OCI-LY7 (cell line): Measurements from ENCODE around the gene PPM1G. TPM values are rescaled to one million over a fixed set of nuclear protein-coding genes. Genes with fewer than 3 reads are reported as not detected.

Source experiments
- BruUV-seq: library from RNA; stranded (reverse); fragments of 400-500 nt; replicated peaks from 2 replicates; lab custom pipeline; 2021; lab: Mats Ljungman, UMichigan
- CTCF ChIA-PET: fragments of 300-600 bp; sonication (Branson Sonifier 250); formaldehyde crosslinking; loops from one replicate; lab custom pipeline; 2022; ENCODE audit warnings: antibody characterized with exemption; ENCODE audit not compliant: unreplicated experiment; lab: Charles Lee
- POLR2A ChIA-PET: fragments of 300-600 bp; sonication (Branson Sonifier 250); formaldehyde crosslinking; loops from one replicate; lab custom pipeline; 2022; ENCODE audit warnings: antibody characterized with exemption; lab: Charles Lee
- DNase-seq: peaks from one replicate; pipeline ENCODE4 v3.0.0-alpha.2; 2015; ENCODE audit warnings: low spot score
- H2AFZ ChIP-seq: fragments of 200-600 bp; sonication (generic), shearing (Covaris generic); 2 replicates; pipeline ENCODE4 v1.6.1; 2014; ENCODE audit warnings: mild to moderate bottlenecking, antibody characterized with exemption, low read length, moderate library complexity
- H3K27ac ChIP-seq: fragments of 200-600 bp; sonication (generic); 2 replicates; pipeline ENCODE4 v1.5.1; 2014; ENCODE audit warnings: mixed run types, low read depth, mild to moderate bottlenecking, moderate library complexity, low read length, inconsistent platforms; ENCODE audit not compliant: poor library complexity, severe bottlenecking
- H3K36me3 ChIP-seq: fragments of 200-600 bp; sonication (generic); 2 replicates; pipeline ENCODE4 v1.6.1; 2014; ENCODE audit warnings: mild to moderate bottlenecking, antibody characterized with exemption, low read length, moderate library complexity, mixed read lengths; ENCODE audit not compliant: insufficient read depth
- H3K4me1 ChIP-seq: fragments of 200-600 bp; sonication (generic); 2 replicates; pipeline ENCODE4 v1.5.1; 2014; ENCODE audit warnings: mild to moderate bottlenecking, low read length; ENCODE audit not compliant: insufficient read depth, poor library complexity, severe bottlenecking
- H3K4me2 ChIP-seq: fragments of 200-600 bp; sonication (generic); 2 replicates; pipeline ENCODE4 v1.6.1; 2014; ENCODE audit warnings: mild to moderate bottlenecking, low read length
- H3K4me3 ChIP-seq: fragments of 200-600 bp; sonication (generic); 2 replicates; pipeline ENCODE4 v1.5.1; 2014; ENCODE audit warnings: mild to moderate bottlenecking, low read depth, low read length; ENCODE audit not compliant: poor library complexity, severe bottlenecking
- H3K79me2 ChIP-seq: fragments of 200-600 bp; sonication (generic); 2 replicates; pipeline ENCODE4 v1.6.1; 2016; ENCODE audit warnings: low read depth, mild to moderate bottlenecking, low read length, moderate library complexity, mixed read lengths; ENCODE audit not compliant: insufficient read depth
- H3K9me2 ChIP-seq: fragments of 200-600 bp; sonication (generic); 2 replicates; pipeline ENCODE4 v1.6.1; 2016; ENCODE audit warnings: mild to moderate bottlenecking, low read length, mixed read lengths; ENCODE audit not compliant: insufficient read depth
- H3K9me3 ChIP-seq: fragments of 200-600 bp; sonication (generic); 2 replicates; pipeline ENCODE4 v1.6.1; 2014; ENCODE audit warnings: mild to moderate bottlenecking, mixed run types, low read length, mixed read lengths
- H4K20me1 ChIP-seq: fragments of 200-600 bp; sonication (generic); 2 replicates; pipeline ENCODE4 v1.6.1; 2014; ENCODE audit warnings: mild to moderate bottlenecking, antibody characterized with exemption, low read length, moderate library complexity, mixed read lengths; ENCODE audit not compliant: insufficient read depth
- EZH2phosphoT487 ChIP-seq: fragments of 200-600 bp; sonication (generic); IDR thresholded peaks from 2 replicates; pipeline ENCODE4 v1.6.1; 2018; ENCODE audit warnings: low read depth, borderline replicate concordance, mild to moderate bottlenecking, mixed run types, antibody characterized with exemption, low read length, moderate library complexity, mixed read lengths
- intact Hi-C: fragments of 100-400 bp; cut with micrococcal nuclease; formaldehyde crosslinking; loops from one replicate; pipeline ENCODE4 v1.10.0; 2022; ENCODE audit not compliant: unreplicated experiment
- total RNA-seq, 2 experiments: library from RNA; depleted of rRNA in 1 of 2; stranded (reverse); fragments of >200 nt in 1 of 2; shearing (Covaris generic) in 1 of 2; gene quantifications; 2 replicates each; pipeline ENCODE4 v1.2.3, GENCODE V29; 2014 to 2022
- TF ChIP-seq, protein P1 (sequence below): fragments of 200-600 bp; sonication (generic); conservative IDR thresholded peaks from 2 replicates; pipeline ENCODE4 v1.5.1; 2014; ENCODE audit warnings: mild to moderate bottlenecking, antibody characterized with exemption, low read length, moderate library complexity, mixed read lengths

The PPM1G gene
- total RNA-seq, 2 experiments from 2014 or later = 101 to 147 TPM

GRCh38 chr2:27445615-27446014 lies 36.2 kb upstream of the PPM1G start:
- no peak for DNase-seq
- peaks cover 24% of the 10 kb centered on the region; the same call in 1 of the 2 replicates for H3K36me3 ChIP-seq
- H4K20me1 ChIP-seq = no peaks in the 10 kb centered on the region
- no peak overlapping the region for H3K27ac ChIP-seq
- no peak overlapping the region for H3K4me3 ChIP-seq
- H3K4me2 ChIP-seq = no peak overlapping the region
- H3K79me2 ChIP-seq = no peaks in the 10 kb centered on the region
- TF ChIP-seq, protein P1, sequence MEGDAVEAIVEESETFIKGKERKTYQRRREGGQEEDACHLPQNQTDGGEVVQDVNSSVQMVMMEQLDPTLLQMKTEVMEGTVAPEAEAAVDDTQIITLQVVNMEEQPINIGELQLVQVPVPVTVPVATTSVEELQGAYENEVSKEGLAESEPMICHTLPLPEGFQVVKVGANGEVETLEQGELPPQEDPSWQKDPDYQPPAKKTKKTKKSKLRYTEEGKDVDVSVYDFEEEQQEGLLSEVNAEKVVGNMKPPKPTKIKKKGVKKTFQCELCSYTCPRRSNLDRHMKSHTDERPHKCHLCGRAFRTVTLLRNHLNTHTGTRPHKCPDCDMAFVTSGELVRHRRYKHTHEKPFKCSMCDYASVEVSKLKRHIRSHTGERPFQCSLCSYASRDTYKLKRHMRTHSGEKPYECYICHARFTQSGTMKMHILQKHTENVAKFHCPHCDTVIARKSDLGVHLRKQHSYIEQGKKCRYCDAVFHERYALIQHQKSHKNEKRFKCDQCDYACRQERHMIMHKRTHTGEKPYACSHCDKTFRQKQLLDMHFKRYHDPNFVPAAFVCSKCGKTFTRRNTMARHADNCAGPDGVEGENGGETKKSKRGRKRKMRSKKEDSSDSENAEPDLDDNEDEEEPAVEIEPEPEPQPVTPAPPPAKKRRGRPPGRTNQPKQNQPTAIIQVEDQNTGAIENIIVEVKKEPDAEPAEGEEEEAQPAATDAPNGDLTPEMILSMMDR = no peak
- TF ChIP-seq EZH2phosphoT487 = no peak
- no peaks in the 10 kb centered on the region for H3K9me2 ChIP-seq
- ChIA-PET CTCF (no interaction called here), POLR2A (interaction anchor here (0.7 kb wide), 1 partner anchor 26 kb away, joined by 3 read pairs; no protein-coding TSS in a partner anchor)
- no peaks in the 10 kb centered on the region for H3K4me1 ChIP-seq
- no peak overlapping the region for H2AFZ ChIP-seq
- H3K9me3 ChIP-seq = no peaks in the 10 kb centered on the region
- intact Hi-C loops = no loop called here
- no TSS peak for BruUV-seq

GRCh38 chr2:27445155-27445554 lies 35.8 kb upstream of the PPM1G start:
- no peaks in the 10 kb centered on the region for H3K4me1 ChIP-seq
- no peaks in the 10 kb centered on the region for H3K79me2 ChIP-seq
- no peak overlapping the region for H3K4me2 ChIP-seq
- ChIA-PET CTCF (no interaction called here), POLR2A (interaction anchor here (0.7 kb wide), 1 partner anchor 27 kb away, joined by 3 read pairs; no protein-coding TSS in a partner anchor)
- no peaks in the 10 kb centered on the region for H4K20me1 ChIP-seq
- H3K9me2 ChIP-seq = no peaks in the 10 kb centered on the region
- intact Hi-C loops = no loop called here
- peaks cover 29% of the 10 kb centered on the region; the same call in 1 of the 2 replicates for H3K36me3 ChIP-seq
- no peak for DNase-seq
- no peak overlapping the region for H2AFZ ChIP-seq
- no peaks in the 10 kb centered on the region for H3K9me3 ChIP-seq
- no peak overlapping the region for H3K27ac ChIP-seq
- TF ChIP-seq, protein P1 = no peak
- no TSS peak for BruUV-seq
- no peak overlapping the region for H3K4me3 ChIP-seq

DNA sequence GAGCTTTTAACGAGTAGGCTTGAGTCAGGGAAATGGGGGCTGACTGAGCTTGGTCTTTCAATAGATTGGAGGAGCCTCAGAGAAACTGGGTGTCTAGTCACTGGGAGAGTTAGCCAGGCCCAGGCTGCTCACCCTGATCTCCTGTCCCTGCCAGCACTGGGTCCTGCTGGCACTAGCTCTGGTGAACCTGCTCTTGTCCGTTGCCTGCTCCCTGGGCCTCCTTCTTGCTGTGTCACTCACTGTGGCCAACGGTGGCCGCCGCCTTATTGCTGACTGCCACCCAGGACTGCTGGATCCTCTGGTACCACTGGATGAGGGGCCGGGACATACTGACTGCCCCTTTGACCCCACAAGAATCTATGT lies 33.5 kb upstream of the PPM1G start:
- no peaks in the 10 kb centered on the region for H3K79me2 ChIP-seq
- TF ChIP-seq EZH2phosphoT487 = no peak
- TF ChIP-seq, protein P1 = no peak
- no peaks in the 10 kb centered on the region for H3K9me3 ChIP-seq
- intact Hi-C loops = no loop called here
- ChIA-PET CTCF (no interaction called here), POLR2A (no interaction called here)
- H3K27ac ChIP-seq = no peak overlapping the region
- no peaks in the 10 kb centered on the region for H4K20me1 ChIP-seq
- H3K4me2 ChIP-seq = peak overlapping the region; percentile 8; the same call in 1 of the 2 replicates
- H3K4me3 ChIP-seq = no peak overlapping the region
- no peak for DNase-seq
- BruUV-seq = no TSS peak
- no peaks in the 10 kb centered on the region for H3K9me2 ChIP-seq
- no peak overlapping the region for H2AFZ ChIP-seq
- H3K4me1 ChIP-seq = no peaks in the 10 kb centered on the region
- peaks cover 49% of the 10 kb centered on the region for H3K36me3 ChIP-seq
